CD14-positive monocyte (primary cell): Measurements from ENCODE around the gene ZNF747. TPM values are rescaled to one million over a fixed set of nuclear protein-coding genes. Genes with fewer than 3 reads are reported as not detected.
A peak's percentile ranks its signal among the peaks of the same experiment; 100 is the strongest.

Experiments
- DNase-seq, 3 donors: peaks; one replicate each; pipeline ENCODE4 v3.0.0-alpha.2; 2011 to 2022
- H2AFZ ChIP-seq: 2 replicates; pipeline ENCODE4 v1.6.0; 2012; ENCODE audit warnings: mild to moderate bottlenecking, low read depth, low read length, inconsistent platforms; ENCODE audit not compliant: insufficient read depth, poor library complexity, severe bottlenecking
- H3K27ac ChIP-seq, 2 donors: 1 replicate in 1 of 2; 2 replicates in 1 of 2; pipeline ENCODE4 v1.5.1; 2012 to 2013; ENCODE audit warnings: low read length in 2 of 2, control low read depth in 1 of 2, inconsistent platforms in 1 of 2, low read depth in 1 of 2, mild to moderate bottlenecking in 1 of 2
- H3K27me3 ChIP-seq, 2 donors: one replicate each; pipeline versions ENCODE4 v1.6.0 to v1.6.1; 2011 to 2013; ENCODE audit warnings: low read length in 2 of 2; ENCODE audit not compliant: control insufficient read depth in 2 of 2, insufficient read depth in 2 of 2
- H3K36me3 ChIP-seq, 2 donors: replicated peaks in 1 of 2; 1 replicate in 1 of 2; 2 replicates in 1 of 2; pipeline versions ENCODE4 v1.5.1 to v1.6.1; 2012 to 2013; ENCODE audit warnings: low read length in 2 of 2, control low read depth in 1 of 2, inconsistent platforms in 1 of 2, mild to moderate bottlenecking in 1 of 2; ENCODE audit not compliant: insufficient read depth in 2 of 2, control insufficient read depth in 1 of 2
- H3K4me1 ChIP-seq, 2 donors: 1 replicate in 1 of 2; 2 replicates in 1 of 2; pipeline versions ENCODE4 v1.5.1 to v1.6.1; 2012 to 2013; ENCODE audit warnings: low read length in 2 of 2, control low read depth in 1 of 2, inconsistent platforms in 1 of 2, mild to moderate bottlenecking in 1 of 2, moderate library complexity in 1 of 2; ENCODE audit not compliant: insufficient read depth in 2 of 2, control insufficient read depth in 1 of 2
- H3K4me2 ChIP-seq: replicated peaks from 2 replicates; pipeline ENCODE3; 2012; ENCODE audit warnings: low read length, moderate library complexity, mild to moderate bottlenecking; ENCODE audit not compliant: poor library complexity, severe bottlenecking; ENCODE audit errors: extremely low read depth
- H3K4me3 ChIP-seq, 3 experiments: fragments of 200-600 bp in 1 of 3; sonication (generic) in 1 of 3; replicated peaks in 1 of 3; 1 replicate in 2 of 3; 2 replicates in 1 of 3; pipeline ENCODE4 v1.5.1; 2011 to 2013; ENCODE audit warnings: low read length in 3 of 3, mild to moderate bottlenecking in 3 of 3, control low read depth in 2 of 3, low read depth in 2 of 3, inconsistent platforms in 1 of 3, moderate library complexity in 1 of 3
- H3K79me2 ChIP-seq: 2 replicates; pipeline ENCODE4 v1.6.0; 2012; ENCODE audit warnings: mild to moderate bottlenecking, control low read depth, inconsistent platforms, low read length, moderate library complexity; ENCODE audit not compliant: insufficient read depth
- H3K9ac ChIP-seq: 2 replicates; pipeline ENCODE4 v1.6.0; 2017; ENCODE audit warnings: low read length, mild to moderate bottlenecking; ENCODE audit not compliant: insufficient read depth, poor library complexity, severe bottlenecking
- H3K9me3 ChIP-seq, 2 donors: replicated peaks in 1 of 2; 1 replicate in 1 of 2; 2 replicates in 1 of 2; pipeline versions ENCODE4 v1.5.1 to v1.6.1; 2012 to 2013; ENCODE audit warnings: low read length in 2 of 2, control low read depth in 1 of 2; ENCODE audit not compliant: control insufficient read depth in 1 of 2, insufficient read depth in 1 of 2
- H4K20me1 ChIP-seq: 2 replicates; pipeline ENCODE4 v1.6.0; 2012; ENCODE audit warnings: mild to moderate bottlenecking, low read length, control low read depth, moderate library complexity; ENCODE audit not compliant: insufficient read depth
- H3K27ac Mint-ChIP-seq, 7 donors: one replicate each; pipeline ENCODE4 v1.8.0; 2020; ENCODE audit warnings: mild to moderate bottlenecking in 7 of 7, mixed read lengths in 7 of 7, moderate library complexity in 6 of 7, inconsistent platforms in 2 of 7
- H3K27me3 Mint-ChIP-seq, 3 donors: one replicate each; pipeline ENCODE4 v1.8.0; 2021 to 2022; ENCODE audit warnings: low read depth in 3 of 3, mild to moderate bottlenecking in 3 of 3, mixed read lengths in 3 of 3, moderate library complexity in 3 of 3, inconsistent platforms in 1 of 3
- H3K36me3 Mint-ChIP-seq, 2 donors: one replicate each; pipeline ENCODE4 v1.8.0; 2020; ENCODE audit warnings: mixed read lengths in 2 of 2, inconsistent platforms in 1 of 2, mild to moderate bottlenecking in 1 of 2
- H3K4me1 Mint-ChIP-seq: one replicate; pipeline ENCODE4 v1.8.0; 2020; ENCODE audit warnings: mild to moderate bottlenecking, mixed read lengths
- H3K4me3 Mint-ChIP-seq, 2 donors: one replicate each; pipeline ENCODE4 v1.8.0; 2020; ENCODE audit warnings: mild to moderate bottlenecking in 2 of 2, mixed read lengths in 2 of 2, moderate library complexity in 1 of 2
- H3K9me3 Mint-ChIP-seq, 7 donors: one replicate each; pipeline ENCODE4 v1.8.0; 2020 to 2022; ENCODE audit warnings: mixed read lengths in 7 of 7, mild to moderate bottlenecking in 6 of 7, moderate library complexity in 6 of 7, inconsistent platforms in 2 of 7
- WGBS: methylation state at CpG from one replicate; pipeline ENCODE4 v1.1.5; 2013; ENCODE audit warnings: missing lambda C conversion rate; ENCODE audit not compliant: insufficient coverage; 5-methylcytosine and 5-hydroxymethylcytosine counted together
- intact Hi-C, 2 donors: fragments of 100-400 bp; cut with micrococcal nuclease; formaldehyde crosslinking; loops; one replicate each; pipeline versions ENCODE4 v1.15.0 to v1.15.1; 2023
- polyA plus RNA-seq, 3 donors: library from polyadenylated mRNA; depleted of rRNA in 1 of 3; unstranded in 2 of 3; stranded (reverse) in 1 of 3; fragments of 300-500 nt in 2 of 3; fragments of >200 nt in 1 of 3; fragmentation: Illumina TruSeq in 2 of 3; gene quantifications; 1 replicate in 2 of 3; 2 replicates in 1 of 3; pipeline ENCODE4 v1.2.3, GENCODE V29; 2012 to 2021
- TF ChIP-seq, protein P1 (sequence below): fragments of 200-600 bp; IDR thresholded peaks from one replicate; pipeline ENCODE4 v1.8.0; 2022; ENCODE audit warnings: antibody characterized with exemption, mild to moderate bottlenecking

Gene ZNF747
- polyA plus RNA-seq, 3 donors = 4.1 to 6.6 (median 4.4) TPM

DNA sequence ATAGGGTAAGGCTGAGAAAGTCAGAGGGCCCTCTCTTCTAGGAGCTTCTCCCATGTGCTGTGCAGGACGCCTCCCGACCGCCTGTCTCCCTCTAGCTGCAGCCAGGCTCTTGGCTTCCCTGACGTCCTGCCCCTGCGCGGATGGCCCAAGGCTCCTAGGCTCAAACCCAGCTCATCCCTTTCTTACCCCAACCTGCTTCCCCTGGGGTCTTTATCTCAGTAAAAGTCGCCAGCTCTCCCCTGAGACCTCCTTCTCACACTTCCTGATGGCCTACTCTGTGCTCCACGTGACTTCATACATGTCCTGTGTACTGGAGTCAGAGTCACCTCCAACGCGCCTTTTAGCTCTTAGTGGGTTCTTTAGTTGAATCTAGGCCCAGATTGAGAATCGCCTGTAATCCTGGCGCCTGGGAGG lies 1.1 kb upstream of the ZNF747 start:
- 0% methylated on average over 6 of the region's 12 CpGs for WGBS
- Mint-ChIP-seq H3K27me3 (peaks cover 0 to 6% (median 2%) of the 10 kb centered on the region in 3 donors), H3K27ac (peak overlapping the region; percentile 87 to 94 (median 91)), H3K9me3 (no peaks in the 10 kb centered on the region), H3K4me3 (peak overlapping the region; percentile 90 to 97), H3K4me1 (peaks cover 34% of the 10 kb centered on the region), H3K36me3 (peaks cover 15 to 27% of the 10 kb centered on the region in 2 donors)
- H3K4me1 ChIP-seq = peaks cover 28 to 35% of the 10 kb centered on the region in 2 donors
- no peaks in the 10 kb centered on the region for H3K27me3 ChIP-seq
- H2AFZ ChIP-seq = peak overlapping the region; percentile 88
- H4K20me1 ChIP-seq = no peaks in the 10 kb centered on the region
- H3K4me2 ChIP-seq = peak overlapping the region; percentile 88
- DNase-seq = peak; percentile 50 to 59 (median 55)
- H3K9me3 ChIP-seq = no peaks in the 10 kb centered on the region
- H3K27ac ChIP-seq = peak overlapping the region; percentile 76 to 80
- peaks cover 18 to 23% of the 10 kb centered on the region in 2 donors for H3K36me3 ChIP-seq
- TF ChIP-seq, protein P1, sequence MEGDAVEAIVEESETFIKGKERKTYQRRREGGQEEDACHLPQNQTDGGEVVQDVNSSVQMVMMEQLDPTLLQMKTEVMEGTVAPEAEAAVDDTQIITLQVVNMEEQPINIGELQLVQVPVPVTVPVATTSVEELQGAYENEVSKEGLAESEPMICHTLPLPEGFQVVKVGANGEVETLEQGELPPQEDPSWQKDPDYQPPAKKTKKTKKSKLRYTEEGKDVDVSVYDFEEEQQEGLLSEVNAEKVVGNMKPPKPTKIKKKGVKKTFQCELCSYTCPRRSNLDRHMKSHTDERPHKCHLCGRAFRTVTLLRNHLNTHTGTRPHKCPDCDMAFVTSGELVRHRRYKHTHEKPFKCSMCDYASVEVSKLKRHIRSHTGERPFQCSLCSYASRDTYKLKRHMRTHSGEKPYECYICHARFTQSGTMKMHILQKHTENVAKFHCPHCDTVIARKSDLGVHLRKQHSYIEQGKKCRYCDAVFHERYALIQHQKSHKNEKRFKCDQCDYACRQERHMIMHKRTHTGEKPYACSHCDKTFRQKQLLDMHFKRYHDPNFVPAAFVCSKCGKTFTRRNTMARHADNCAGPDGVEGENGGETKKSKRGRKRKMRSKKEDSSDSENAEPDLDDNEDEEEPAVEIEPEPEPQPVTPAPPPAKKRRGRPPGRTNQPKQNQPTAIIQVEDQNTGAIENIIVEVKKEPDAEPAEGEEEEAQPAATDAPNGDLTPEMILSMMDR = peak; percentile 43
- intact Hi-C loops = loop anchor here (1.0 to 5.0 kb wide), 4 partner anchors 8 to 37 kb away; partner anchors contain the start of genes ZNF688 (in 1 of the 2) and ZNF764 (in 1 of the 2)
- no peak overlapping the region for H3K9ac ChIP-seq
- peaks cover 37% of the 10 kb centered on the region for H3K79me2 ChIP-seq
- peak overlapping the region; percentile 71 to 91 (median 87) for H3K4me3 ChIP-seq

DNA sequence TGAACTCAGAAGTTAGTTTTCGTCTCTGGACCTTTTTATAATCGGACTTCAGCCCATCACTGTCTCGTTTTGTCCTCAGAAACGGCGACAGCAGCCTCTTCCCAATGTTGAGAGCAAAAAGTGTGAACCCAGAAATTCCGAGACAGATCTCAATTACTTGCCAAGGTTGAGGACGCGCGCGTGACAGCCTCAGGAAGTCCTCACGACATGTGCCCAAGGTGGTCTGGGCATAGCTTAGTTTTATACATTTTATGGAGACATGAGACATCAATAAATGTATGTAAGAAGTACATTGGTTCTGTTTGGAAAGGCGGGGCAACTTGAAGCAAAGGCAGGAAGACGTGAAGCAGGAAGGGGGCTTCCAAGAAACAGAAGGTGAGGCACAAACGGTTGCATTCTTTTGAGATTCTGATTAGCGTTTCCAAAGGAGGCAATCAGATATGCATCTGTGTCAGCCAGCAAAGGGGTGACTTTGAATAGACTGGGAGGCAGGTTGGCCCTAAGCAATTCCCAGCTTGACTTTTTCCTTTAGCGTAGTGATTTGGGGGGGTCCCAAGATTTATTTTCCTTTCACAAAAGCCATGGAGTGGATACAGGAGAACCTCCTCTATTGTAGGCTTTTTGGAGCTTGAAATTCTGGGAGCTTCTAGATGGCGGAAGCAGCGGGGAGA lies 583 bp upstream of the ZNF747 start:
- intact Hi-C loops = loop anchor here (1.0 to 5.0 kb wide), 4 partner anchors 8 to 37 kb away; partner anchors contain the start of genes ZNF688 (in 1 of the 2) and ZNF764 (in 1 of the 2)
- peak overlapping the region; percentile 88 for H3K4me2 ChIP-seq
- peak overlapping the region; percentile 71 to 91 (median 87) for H3K4me3 ChIP-seq
- peak overlapping the region; percentile 76 to 80 for H3K27ac ChIP-seq
- peaks cover 28 to 35% of the 10 kb centered on the region in 2 donors for H3K4me1 ChIP-seq
- Mint-ChIP-seq H3K27ac (peak overlapping the region; percentile 87 to 94 (median 91)), H3K4me3 (peak overlapping the region; percentile 90 to 97), H3K9me3 (no peaks in the 10 kb centered on the region), H3K36me3 (peaks cover 20 to 30% of the 10 kb centered on the region in 2 donors), H3K4me1 (peaks cover 34% of the 10 kb centered on the region), H3K27me3 (peaks cover 0 to 6% (median 2%) of the 10 kb centered on the region in 3 donors)
- H3K9me3 ChIP-seq = no peaks in the 10 kb centered on the region
- DNase-seq = no peak
- H4K20me1 ChIP-seq = no peaks in the 10 kb centered on the region
- peaks cover 41% of the 10 kb centered on the region for H3K79me2 ChIP-seq
- peaks cover 21 to 28% of the 10 kb centered on the region in 2 donors for H3K36me3 ChIP-seq
- H3K27me3 ChIP-seq = no peaks in the 10 kb centered on the region
- TF ChIP-seq, protein P1 = no peak
- WGBS = 0% methylated on average over 13 of the region's 18 CpGs
- H3K9ac ChIP-seq = peak overlapping the region; percentile 82
- peak overlapping the region; percentile 88 for H2AFZ ChIP-seq
